Skeletal muscle tissue (tissue), 4 donors: ENCODE data around the gene ZNF384. TPM values are rescaled to one million over a fixed set of nuclear protein-coding genes. Genes with fewer than 3 reads are reported as not detected.
A peak's percentile ranks its signal among the peaks of the same experiment; 100 is the strongest.
"Not testable (repeated sequence)": the region's sequence is repeated elsewhere in the genome, so short reads cannot be mapped to it uniquely, and the experiment has no call there.

Experiments used
- H3K27ac ChIP-seq: one replicate; pipeline ENCODE4 v1.7.0; 2013; ENCODE audit warnings: mild to moderate bottlenecking, low read depth, low read length, inconsistent platforms
- H3K27me3 ChIP-seq, 3 donors: one replicate each; pipeline ENCODE4 v1.7.0; 2013; ENCODE audit warnings: low read length in 3 of 3; ENCODE audit not compliant: control insufficient read depth in 3 of 3, insufficient read depth in 3 of 3
- H3K36me3 ChIP-seq, 3 donors: one replicate each; pipeline ENCODE4 v1.7.0; 2013; ENCODE audit warnings: low read length in 3 of 3; ENCODE audit not compliant: control insufficient read depth in 3 of 3, insufficient read depth in 3 of 3
- H3K4me1 ChIP-seq, 3 donors: one replicate each; pipeline ENCODE4 v1.7.0; 2013; ENCODE audit warnings: low read length in 3 of 3, mild to moderate bottlenecking in 3 of 3; ENCODE audit not compliant: control insufficient read depth in 3 of 3, insufficient read depth in 3 of 3
- H3K4me3 ChIP-seq, 3 donors: one replicate each; pipeline ENCODE4 v1.7.0; 2013; ENCODE audit warnings: low read length in 3 of 3
- H3K9ac ChIP-seq, 3 donors: one replicate each; pipeline ENCODE4 v1.7.0; 2013; ENCODE audit warnings: low read length in 3 of 3, mild to moderate bottlenecking in 3 of 3, moderate library complexity in 2 of 3, low read depth in 1 of 3
- H3K9me3 ChIP-seq, 3 donors: one replicate each; pipeline ENCODE4 v1.7.0; 2013; ENCODE audit warnings: low read length in 3 of 3; ENCODE audit not compliant: control insufficient read depth in 3 of 3
- total RNA-seq: library from RNA; depleted of rRNA; stranded (reverse); fragments of >200 nt; gene quantifications from one replicate; pipeline ENCODE4 v1.2.3, GENCODE V29; 2014
- donor health status: Osteomylitis.

The ZNF384 gene
- total RNA-seq, 1 donor from 2014 or later, result 8.4 TPM

DNA sequence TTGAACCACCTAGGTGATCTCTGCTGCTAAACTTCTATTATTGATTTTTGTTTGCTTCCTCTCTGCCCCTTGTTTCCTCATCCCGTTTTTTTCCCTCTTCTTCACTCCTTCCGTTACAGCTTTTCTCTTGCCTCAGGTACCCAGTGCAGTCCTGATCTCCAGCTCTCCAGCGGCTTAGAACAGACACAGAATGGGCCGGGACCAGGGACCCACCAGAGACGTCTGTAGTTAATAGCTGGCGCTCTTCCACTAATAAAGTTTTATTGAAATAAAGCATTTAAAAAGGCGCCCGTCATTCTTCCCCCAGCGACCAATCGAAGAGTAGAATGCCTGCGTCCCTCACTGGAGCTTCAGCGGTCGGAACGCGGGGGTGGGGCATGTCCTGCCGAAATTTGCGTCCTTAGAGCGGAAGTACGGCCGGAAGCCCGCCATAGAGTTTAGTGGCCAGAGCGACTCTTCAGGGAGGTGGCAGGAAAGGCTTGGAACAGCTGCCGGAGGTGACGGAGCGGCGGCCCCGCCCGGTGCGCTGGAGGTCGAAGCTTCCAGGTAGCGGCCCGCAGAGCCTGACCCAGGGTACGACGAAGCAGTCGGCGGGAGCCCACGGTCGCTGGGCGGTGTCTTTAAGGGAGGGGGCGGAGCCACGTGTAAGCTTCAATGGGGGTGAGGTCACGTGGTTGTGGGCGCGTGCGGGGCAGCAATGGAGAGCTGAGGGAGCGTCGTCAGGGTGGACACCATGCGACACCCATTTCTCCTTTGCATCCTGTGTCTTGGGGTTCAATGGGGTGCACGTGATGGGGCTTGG is 34.6 kb upstream of the ZNF384 start, which contains the start of gene COPS7A:
TSS of gene COPS7A (plus strand) at position 440 of the 802 bp plus-strand sequence. CDS start 611 bp downstream, outside the sequence.
- H3K9ac ChIP-seq, result peak within 1 kb of the TSS; percentile 77 to 82 (median 79)
- peaks cover 6 to 12% (median 8%) of the 10 kb centered on the region in 3 donors for H3K4me1 ChIP-seq
- peaks cover 0 to 3% (median 0%) of the 10 kb centered on the region in 3 donors for H3K27me3 ChIP-seq
- peak within 1 kb of the TSS; percentile 82 to 94 (median 86) for H3K4me3 ChIP-seq
- H3K9me3 ChIP-seq, result no peaks in the 10 kb centered on the region
- H3K36me3 ChIP-seq, result peaks cover 14 to 18% (median 17%) of the 10 kb centered on the region in 3 donors
- H3K27ac ChIP-seq, result peak within 1 kb of the TSS; percentile 91

DNA sequence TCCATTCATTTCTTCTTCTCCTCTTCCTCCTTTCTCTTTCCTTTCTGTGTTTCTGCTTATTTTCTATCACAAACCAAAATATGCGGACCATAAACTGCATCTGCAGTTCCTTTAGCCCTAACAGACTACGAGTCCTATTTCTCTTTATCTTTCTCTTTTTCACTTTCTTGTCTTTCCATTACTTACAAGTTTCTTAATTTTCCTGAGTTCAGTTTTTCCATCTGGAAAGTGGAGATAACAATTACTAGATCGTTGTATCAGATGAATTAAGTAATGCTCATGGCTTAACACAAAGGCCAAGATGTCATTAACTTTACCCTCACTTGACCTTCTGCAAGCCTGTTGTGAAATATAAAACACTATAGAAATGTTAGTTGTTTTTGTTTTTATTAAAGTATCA is 33.7 kb upstream of the ZNF384 start:
- no peak overlapping the region for H3K4me3 ChIP-seq
- peaks cover 6 to 12% (median 8%) of the 10 kb centered on the region in 3 donors for H3K4me1 ChIP-seq
- no peaks in the 10 kb centered on the region for H3K9me3 ChIP-seq
- H3K27ac ChIP-seq, result no peak overlapping the region
- H3K9ac ChIP-seq, result no peak overlapping the region
- peaks cover 0 to 3% (median 0%) of the 10 kb centered on the region in 3 donors for H3K27me3 ChIP-seq
- H3K36me3 ChIP-seq, result peaks cover 5 to 8% (median 7%) of the 10 kb centered on the region in 3 donors

DNA sequence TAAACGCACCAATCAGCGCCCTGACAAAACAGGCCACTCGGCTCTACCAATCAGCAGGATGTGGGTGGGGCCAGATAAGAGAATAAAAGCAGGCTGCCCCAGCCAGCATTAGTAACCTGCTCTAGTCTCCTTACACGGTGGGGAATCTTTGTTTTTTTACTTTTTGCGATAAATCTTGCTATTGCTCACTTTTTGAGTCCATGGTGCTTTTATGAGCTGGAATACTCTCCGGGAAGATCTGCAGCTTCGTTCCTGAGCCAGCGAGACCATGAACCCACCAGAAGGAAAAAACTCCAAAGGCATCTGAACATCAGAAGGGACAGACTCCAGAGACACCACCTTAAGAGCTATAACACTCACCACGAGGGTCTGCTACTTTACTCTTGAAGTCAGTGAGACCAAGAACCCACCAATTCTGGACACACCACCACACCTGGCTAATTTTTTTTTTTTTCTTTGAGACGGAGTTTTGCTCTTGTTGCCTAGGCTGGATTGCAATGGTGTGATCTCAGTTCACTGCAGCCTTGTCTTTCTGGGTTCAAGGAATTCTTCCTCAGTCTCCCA is 27.8 kb upstream of the ZNF384 start:
- H3K4me1 ChIP-seq, result no peaks in the 10 kb centered on the region
- no peaks in the 10 kb centered on the region for H3K9me3 ChIP-seq
- H3K27ac ChIP-seq, result no peak overlapping the region
- H3K9ac ChIP-seq, result no peak overlapping the region
- H3K36me3 ChIP-seq, result no peaks in the 10 kb centered on the region
- H3K4me3 ChIP-seq, result no peak overlapping the region
- H3K27me3 ChIP-seq, result peaks cover 3 to 4% (median 3%) of the 10 kb centered on the region in 3 donors

DNA sequence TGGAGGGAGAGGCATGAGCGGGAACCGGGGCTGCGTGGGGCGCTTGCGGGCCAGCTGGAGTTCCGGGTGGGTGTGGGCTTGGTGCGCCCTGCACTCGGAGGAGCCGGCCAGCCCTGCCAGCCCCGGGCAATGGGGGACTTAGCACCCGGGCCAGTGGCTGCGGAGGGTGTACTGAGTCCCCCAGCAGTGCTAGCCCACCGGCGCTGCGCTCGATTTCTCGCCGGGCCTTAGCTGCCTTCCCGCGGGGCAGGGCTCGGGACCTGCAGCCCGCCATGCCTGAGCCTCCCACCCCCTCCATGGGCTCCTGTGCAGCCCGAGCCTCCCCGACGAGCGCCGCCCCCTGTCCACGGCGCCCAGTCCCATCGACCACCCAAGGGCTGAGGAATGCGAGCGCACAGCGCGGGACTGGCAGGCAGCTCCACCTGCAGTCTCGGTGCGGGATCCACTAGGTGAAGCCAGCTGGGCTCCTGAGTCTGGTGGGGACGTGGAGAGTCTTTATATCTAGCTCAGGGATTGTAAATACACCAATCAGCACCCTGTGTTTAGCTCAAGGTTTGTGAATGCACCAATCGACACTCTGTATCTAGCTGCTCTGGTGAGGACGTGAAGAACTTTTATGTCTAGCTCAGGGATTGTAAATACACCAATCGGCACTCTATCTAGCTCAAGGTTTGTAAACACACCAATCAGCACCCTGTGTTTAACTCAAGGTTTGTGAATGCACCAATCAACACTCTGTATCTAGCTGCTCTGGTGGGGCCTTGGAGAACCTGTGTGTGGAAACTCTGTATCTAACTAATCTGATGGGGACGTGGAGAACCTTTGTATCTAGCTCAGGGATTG is 27.1 kb upstream of the ZNF384 start:
- not testable (repeated sequence) for H3K27me3 ChIP-seq

DNA sequence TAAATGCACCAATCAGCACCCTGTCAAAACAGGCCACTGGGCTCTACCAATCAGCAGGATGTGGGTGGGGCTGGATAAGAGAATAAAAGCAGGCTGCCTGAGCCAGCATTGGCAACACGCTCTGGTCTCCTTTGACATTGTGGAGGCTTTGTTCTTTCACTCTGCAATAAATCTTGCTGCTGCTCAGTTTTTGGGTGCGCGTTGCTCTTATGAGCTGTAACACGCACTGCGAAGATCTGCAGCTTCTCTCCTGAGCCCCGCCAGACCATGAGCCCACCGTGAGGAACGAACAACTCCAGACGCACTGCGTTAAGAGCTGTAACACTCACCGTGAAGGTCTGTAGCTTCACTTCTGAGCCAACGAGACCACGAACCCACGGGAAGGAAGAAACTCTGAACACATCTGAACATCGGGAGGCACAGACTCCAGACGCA is 19.8 kb upstream of the ZNF384 start:
- no peaks in the 10 kb centered on the region for H3K9me3 ChIP-seq
- H3K36me3 ChIP-seq, result no peaks in the 10 kb centered on the region
- H3K27ac ChIP-seq, result no peak overlapping the region
- peaks cover 6 to 20% (median 14%) of the 10 kb centered on the region in 3 donors for H3K27me3 ChIP-seq
- H3K4me3 ChIP-seq, result no peak overlapping the region
- no peaks in the 10 kb centered on the region for H3K4me1 ChIP-seq
- no peak overlapping the region for H3K9ac ChIP-seq

More for the DNA sequence above, 27.1 kb upstream of the ZNF384 start:
- H3K36me3 ChIP-seq, H3K9ac ChIP-seq, H3K27ac ChIP-seq, H3K4me3 ChIP-seq, H3K9me3 ChIP-seq, H3K4me1 ChIP-seq: not testable (repeated sequence)

DNA sequence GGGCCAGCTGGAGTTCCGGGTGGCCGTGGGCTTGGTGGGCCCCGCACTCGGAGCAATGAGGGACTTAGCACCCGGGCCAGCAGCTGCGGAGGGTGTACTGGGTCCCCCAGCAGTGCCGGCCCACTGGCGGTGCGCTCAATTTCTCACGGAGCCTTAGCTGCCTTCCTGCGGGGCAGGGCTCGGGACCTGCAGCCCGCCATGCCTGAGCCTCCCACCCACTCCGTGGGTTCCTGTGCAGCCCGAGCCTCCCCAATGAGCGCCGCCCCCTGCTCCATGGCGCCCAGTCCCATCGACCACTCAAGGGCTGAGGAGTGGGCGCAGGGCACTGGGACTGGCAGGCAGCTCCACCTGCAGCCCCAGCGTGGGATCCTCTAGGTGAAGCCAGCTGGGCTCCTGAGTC is 19.2 kb upstream of the ZNF384 start:
- peaks cover 11 to 26% (median 20%) of the 10 kb centered on the region in 3 donors for H3K27me3 ChIP-seq

DNA sequence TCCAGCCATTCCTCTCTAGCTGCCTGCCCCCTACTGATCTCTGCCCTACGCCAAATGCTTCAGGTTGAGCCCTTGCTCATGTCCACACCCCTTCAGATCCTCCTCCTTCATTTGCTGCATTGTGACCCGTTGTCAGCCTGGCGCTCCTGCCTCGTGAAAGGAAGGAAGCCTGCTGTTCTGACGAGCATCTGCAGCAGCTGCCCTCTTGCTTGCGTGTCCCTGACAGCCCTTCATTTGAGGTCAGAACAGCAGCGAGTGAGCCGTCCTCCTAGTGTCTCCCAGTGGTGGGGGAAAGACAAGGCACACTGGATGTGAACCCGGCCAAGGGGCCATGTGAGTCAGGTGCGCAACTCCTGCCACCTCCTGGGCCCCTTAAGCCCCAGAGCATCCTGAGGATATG is 14.5 kb upstream of the ZNF384 start:
- Histone ChIP-seq H3K36me3 (no peaks in the 10 kb centered on the region), H3K27me3 (peaks cover 44 to 52% (median 45%) of the 10 kb centered on the region in 3 donors), H3K9ac (no peak overlapping the region), H3K27ac (no peak overlapping the region), H3K4me3 (no peak overlapping the region), H3K4me1 (peaks cover 4 to 5% (median 5%) of the 10 kb centered on the region in 3 donors), H3K9me3 (no peaks in the 10 kb centered on the region)

More for the DNA sequence above, 19.2 kb upstream of the ZNF384 start:
- not testable (repeated sequence) for H3K9ac ChIP-seq, H3K36me3 ChIP-seq, H3K4me3 ChIP-seq, H3K27ac ChIP-seq, H3K9me3 ChIP-seq, H3K4me1 ChIP-seq

DNA sequence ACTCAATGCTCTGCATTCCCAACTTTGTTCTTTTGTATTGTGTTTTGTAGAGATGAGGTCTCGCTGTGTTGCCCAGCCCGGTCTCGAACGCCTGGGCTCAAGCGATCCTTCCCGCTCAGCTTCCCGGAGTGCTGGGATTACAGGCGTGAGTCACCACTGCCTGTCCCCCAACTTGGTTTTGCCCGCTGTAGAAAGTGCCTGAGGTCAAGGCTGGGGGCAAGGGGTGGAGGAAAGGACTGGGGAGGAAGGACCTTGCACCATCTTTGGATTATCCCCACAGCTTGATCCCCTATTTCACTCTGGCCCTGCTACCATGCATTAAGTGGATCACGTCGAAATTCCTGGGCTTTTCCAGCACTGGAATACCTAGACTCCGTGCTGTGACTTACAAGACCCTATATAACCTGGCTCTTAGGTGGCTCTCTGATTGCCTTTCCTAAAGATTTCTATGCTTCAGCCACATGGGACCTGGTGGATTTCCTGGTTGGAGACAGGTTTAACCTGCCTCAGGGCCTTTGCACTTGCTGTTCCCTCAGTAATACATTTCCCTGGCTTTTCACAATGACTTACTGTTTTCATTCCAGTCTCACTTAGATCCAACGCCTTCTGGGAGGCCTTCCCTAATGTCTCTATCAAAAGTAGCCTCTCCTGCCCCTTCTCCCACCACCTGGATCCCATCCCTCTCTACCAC is 12.0 kb upstream of the ZNF384 start:
- Histone ChIP-seq H3K9me3 (no peaks in the 10 kb centered on the region), H3K9ac (no peak overlapping the region), H3K36me3 (no peaks in the 10 kb centered on the region), H3K4me1 (peaks cover 4 to 5% (median 5%) of the 10 kb centered on the region in 3 donors), H3K27me3 (peaks cover 53 to 69% (median 67%) of the 10 kb centered on the region in 3 donors), H3K4me3 (peak overlapping the region in 1 of 3 donors; percentile 36), H3K27ac (no peak overlapping the region)

DNA sequence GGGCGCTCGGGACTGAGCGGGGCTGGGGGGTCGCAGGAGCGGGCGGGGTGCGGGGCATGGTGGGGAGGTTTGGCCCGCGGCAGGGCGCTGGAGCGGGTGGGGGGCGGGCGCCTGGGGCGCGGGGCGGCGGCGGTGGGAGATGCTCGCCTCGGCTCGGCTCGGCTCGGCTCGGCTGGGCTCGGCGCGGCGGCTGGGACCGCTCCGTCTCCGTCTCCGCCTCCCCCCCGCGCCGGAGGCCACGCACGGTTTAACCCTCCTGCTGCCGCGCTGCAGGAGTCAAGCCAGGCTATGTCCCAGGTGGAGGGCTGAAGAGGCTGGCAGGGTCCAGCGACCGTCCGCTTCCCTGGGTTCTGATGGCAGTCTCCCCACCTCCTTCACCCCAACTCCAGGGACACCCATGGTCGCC is 11.5 kb upstream of the ZNF384 start, which contains the start of gene PIANP:
TSS of gene PIANP (minus strand) at position 170 of the 406 bp plus-strand sequence. CDS start 2,754 bp downstream, outside the sequence.
- H3K4me3 ChIP-seq, result peak within 1 kb of the TSS in 1 of 3 donors; percentile 36
- no peaks in the 10 kb centered on the region for H3K9me3 ChIP-seq
- peaks cover 4 to 5% (median 5%) of the 10 kb centered on the region in 3 donors for H3K4me1 ChIP-seq
- H3K9ac ChIP-seq, result peak within 1 kb of the TSS in 1 of 3 donors; percentile 19
- peaks cover 55 to 75% (median 70%) of the 10 kb centered on the region in 3 donors for H3K27me3 ChIP-seq
- no peaks in the 10 kb centered on the region for H3K36me3 ChIP-seq
- H3K27ac ChIP-seq, result no peak within 1 kb of the TSS
